Urinary bladder (tissue), 4 donors: ENCODE measurements around the gene C1orf226. TPM values are rescaled to one million over a fixed set of nuclear protein-coding genes. Genes with fewer than 3 reads are reported as not detected.

Experiments used
- DNase-seq: peaks from one replicate; pipeline ENCODE4 v3.0.0-alpha.2; 2015; ENCODE audit errors: extremely low spot score
- H3K27ac ChIP-seq: one replicate; pipeline ENCODE4 v1.5.1; 2013; ENCODE audit warnings: low read depth, mild to moderate bottlenecking, moderate library complexity
- H3K36me3 ChIP-seq: one replicate; pipeline ENCODE4 v1.6.1; 2013; ENCODE audit warnings: mild to moderate bottlenecking, moderate library complexity; ENCODE audit not compliant: insufficient read depth
- H3K4me1 ChIP-seq: one replicate; pipeline ENCODE4 v1.6.1; 2013; ENCODE audit warnings: mild to moderate bottlenecking, moderate library complexity; ENCODE audit not compliant: insufficient read depth
- H3K4me3 ChIP-seq: one replicate; pipeline ENCODE4 v1.5.1; 2013; ENCODE audit warnings: low read depth, low read length
- WGBS: extraction: QIAGEN DNeasy Blood & Tissue Kit; methylation state at CpG from one replicate; pipeline ENCODE4 v1.1.7; 2013; 5-methylcytosine and 5-hydroxymethylcytosine counted together
- polyA plus RNA-seq: library from polyadenylated mRNA; stranded (reverse); fragments of 200-250 nt; gene quantifications from one replicate; pipeline ENCODE4 v1.2.3, GENCODE V29; 2013
- total RNA-seq: library from RNA; depleted of rRNA; stranded (reverse); fragments of >200 nt; gene quantifications from one replicate; pipeline ENCODE4 v1.2.3, GENCODE V29; 2014
- donor health status: healthy with polysubstance abuse.
- donor health status: healthy.

Gene C1orf226
- total and polyA plus RNA-seq, 2 donors, result 1.4 to 2.2 TPM

DNA sequence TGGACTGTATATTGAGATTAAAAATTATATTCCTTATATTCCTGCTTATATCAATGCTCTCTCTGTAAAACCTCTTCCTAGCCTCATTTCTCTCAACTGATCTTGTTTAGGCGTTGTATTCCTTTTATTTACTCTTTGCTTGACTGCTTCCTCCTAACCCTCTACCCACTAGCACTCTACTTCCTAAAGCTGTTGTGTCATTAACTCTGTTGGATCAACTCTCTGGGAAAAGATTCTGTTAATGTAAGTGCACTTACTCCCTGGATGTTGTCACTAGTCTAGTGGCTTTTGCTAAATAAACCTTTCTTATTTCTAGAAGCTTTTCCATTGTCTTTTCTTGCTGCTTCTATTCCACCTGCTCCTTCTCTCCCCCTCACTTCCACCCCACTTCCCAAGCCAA, 11.4 kb upstream of the C1orf226 start:
- no peak for DNase-seq
- WGBS, result 82% methylated on average over 1 of the region's 1 CpG
- no peaks in the 10 kb centered on the region for H3K4me1 ChIP-seq
- H3K4me3 ChIP-seq, result no peak overlapping the region
- no peaks in the 10 kb centered on the region for H3K36me3 ChIP-seq
- no peak overlapping the region for H3K27ac ChIP-seq

DNA sequence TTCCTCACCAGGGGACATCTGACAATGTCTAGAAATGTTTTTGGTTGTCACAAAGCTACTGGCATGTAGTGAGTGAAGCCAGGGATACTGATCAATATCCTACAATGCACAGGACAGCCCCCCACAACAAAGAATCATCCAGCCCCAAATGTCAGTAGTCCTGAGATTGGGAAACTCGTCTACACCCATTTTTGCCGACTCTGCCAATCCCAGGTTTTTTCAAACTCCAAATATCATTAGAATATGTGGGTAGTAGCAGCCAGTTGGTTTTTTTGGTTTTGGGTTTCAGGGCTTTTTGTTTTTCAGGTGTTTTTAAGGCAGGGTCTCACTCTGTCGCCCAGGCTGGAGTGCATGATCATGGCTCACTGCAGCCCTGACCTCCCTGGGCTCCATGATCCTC, 10.8 kb upstream of the C1orf226 start:
- no peak for DNase-seq
- no peak overlapping the region for H3K4me3 ChIP-seq
- no peak overlapping the region for H3K27ac ChIP-seq
- H3K4me1 ChIP-seq, result no peaks in the 10 kb centered on the region
- no peaks in the 10 kb centered on the region for H3K36me3 ChIP-seq
- 99% methylated on average over 3 of the region's 3 CpGs for WGBS

DNA sequence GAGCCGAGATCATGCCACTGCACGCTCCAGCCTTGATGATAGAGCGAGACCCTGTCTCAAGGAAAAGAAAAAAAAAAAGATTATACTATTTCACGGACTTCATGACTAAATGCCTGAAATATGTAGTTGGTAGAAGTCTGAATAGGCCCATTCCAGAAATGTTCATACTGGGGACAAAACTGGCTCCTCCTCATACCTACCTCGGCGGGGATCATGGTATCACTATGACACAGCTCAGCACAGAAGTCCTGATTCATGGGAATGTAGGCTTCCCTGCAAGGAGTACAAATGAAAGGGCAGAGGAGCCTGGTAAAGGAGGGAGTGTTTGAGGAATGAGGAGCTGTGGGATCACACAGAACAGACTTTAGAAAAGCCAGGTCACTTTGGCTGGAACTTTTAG, 9.9 kb upstream of the C1orf226 start:
- no peaks in the 10 kb centered on the region for H3K4me1 ChIP-seq
- H3K36me3 ChIP-seq, result no peaks in the 10 kb centered on the region
- H3K27ac ChIP-seq, result no peak overlapping the region
- H3K4me3 ChIP-seq, result no peak overlapping the region
- WGBS, result 92% methylated on average over 6 of the region's 6 CpGs
- no peak for DNase-seq

GRCh38 chr1:162372159-162373071, 9.1 kb upstream of the C1orf226 start:
- DNase-seq, result no peak
- H3K27ac ChIP-seq, result no peak overlapping the region
- 68% methylated on average over 13 of the region's 13 CpGs for WGBS

DNA sequence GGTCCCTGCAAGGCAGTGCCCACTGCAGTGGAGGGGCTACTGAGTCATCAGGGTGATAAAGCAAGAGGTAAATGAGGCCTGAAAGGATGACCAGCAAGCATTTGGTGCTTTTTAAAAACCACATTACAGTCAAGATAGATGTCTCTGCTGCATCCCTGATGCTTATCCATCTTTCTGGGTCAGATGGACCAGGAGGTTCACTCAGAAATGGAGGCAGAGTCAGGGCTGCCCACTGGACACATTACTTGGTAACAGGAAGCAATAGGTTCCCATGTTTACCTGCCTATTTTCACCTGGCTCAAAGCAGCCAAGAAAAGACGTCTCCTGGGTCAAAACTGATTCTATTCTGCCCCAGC, 8.5 kb upstream of the C1orf226 start:
- Histone ChIP-seq H3K4me1 (no peaks in the 10 kb centered on the region), H3K4me3 (no peak overlapping the region), H3K36me3 (no peaks in the 10 kb centered on the region), H3K27ac (no peak overlapping the region)
- 81% methylated on average over 1 of the region's 1 CpG for WGBS
- no peak for DNase-seq

More at GRCh38 chr1:162372159-162373071, 9.1 kb upstream of the C1orf226 start:
- H3K4me1 ChIP-seq, result no peaks in the 10 kb centered on the region
- no peak overlapping the region for H3K4me3 ChIP-seq
- H3K36me3 ChIP-seq, result no peaks in the 10 kb centered on the region

GRCh38 chr1:162373541-162374260, 7.8 kb upstream of the C1orf226 start:
- H3K4me1 ChIP-seq, result no peaks in the 10 kb centered on the region
- DNase-seq, result no peak
- no peaks in the 10 kb centered on the region for H3K36me3 ChIP-seq
- H3K27ac ChIP-seq, result no peak overlapping the region
- 90% methylated on average over 8 of the region's 8 CpGs for WGBS
- H3K4me3 ChIP-seq, result no peak overlapping the region

DNA sequence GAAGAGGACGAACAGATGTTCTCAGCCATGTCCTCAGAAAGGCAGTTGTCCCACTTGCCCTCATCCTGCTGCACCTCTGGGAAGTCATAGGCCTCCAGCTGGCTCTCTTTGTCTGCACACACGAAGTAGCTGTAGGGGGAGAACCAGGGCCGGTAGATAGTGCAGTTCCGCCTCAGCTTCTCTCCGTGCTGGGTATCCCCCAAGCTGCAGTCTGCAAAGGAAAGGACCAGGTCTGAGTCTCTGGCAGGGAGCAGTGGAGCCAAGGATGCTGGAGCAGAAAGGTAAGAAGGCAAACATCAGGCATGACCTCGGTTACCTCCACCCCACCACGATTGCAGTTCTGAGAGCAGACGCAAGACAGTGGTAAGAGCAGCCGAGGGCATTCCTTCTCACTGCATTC, 7.1 kb upstream of the C1orf226 start:
- no peaks in the 10 kb centered on the region for H3K4me1 ChIP-seq
- no peaks in the 10 kb centered on the region for H3K36me3 ChIP-seq
- H3K4me3 ChIP-seq, result no peak overlapping the region
- no peak for DNase-seq
- H3K27ac ChIP-seq, result no peak overlapping the region
- WGBS, result 88% methylated on average over 9 of the region's 9 CpGs

DNA sequence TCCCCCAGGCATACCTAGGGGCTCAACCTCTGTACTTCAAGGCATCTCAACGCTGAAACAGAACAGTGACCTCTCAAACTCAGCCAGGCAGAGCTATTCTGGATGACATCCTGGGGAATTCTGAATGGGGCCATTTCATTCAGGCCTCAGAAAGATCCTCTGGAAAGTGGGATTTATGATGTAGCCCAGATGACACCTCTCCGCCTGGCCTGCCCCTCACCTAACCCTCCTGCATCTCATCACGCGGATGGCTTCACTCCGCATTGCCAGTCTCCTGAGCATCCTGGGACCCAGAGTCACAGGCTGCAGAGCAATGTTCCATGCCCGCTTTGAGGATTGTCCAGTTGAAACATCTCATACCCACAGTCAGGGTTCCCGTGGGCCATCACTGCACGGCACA, 6.1 kb upstream of the C1orf226 start:
- no peaks in the 10 kb centered on the region for H3K4me1 ChIP-seq
- no peak for DNase-seq
- 86% methylated on average over 8 of the region's 8 CpGs for WGBS
- H3K27ac ChIP-seq, result no peak overlapping the region
- H3K4me3 ChIP-seq, result no peak overlapping the region
- H3K36me3 ChIP-seq, result no peaks in the 10 kb centered on the region

GRCh38 chr1:162376691-162377090, 4.8 kb upstream of the C1orf226 start, which contains the start of gene SPATA46:
SPATA46 (minus strand) TSS chr1:162376854; CDS start chr1:162376790, 64 bp downstream.
- H3K4me3 ChIP-seq, result no peak within 1 kb of the TSS
- no peaks in the 10 kb centered on the region for H3K36me3 ChIP-seq
- WGBS, result 93% methylated on average over 5 of the region's 5 CpGs
- no peak within 1 kb of the TSS for H3K27ac ChIP-seq
- H3K4me1 ChIP-seq, result no peaks in the 10 kb centered on the region
- no peak for DNase-seq

DNA sequence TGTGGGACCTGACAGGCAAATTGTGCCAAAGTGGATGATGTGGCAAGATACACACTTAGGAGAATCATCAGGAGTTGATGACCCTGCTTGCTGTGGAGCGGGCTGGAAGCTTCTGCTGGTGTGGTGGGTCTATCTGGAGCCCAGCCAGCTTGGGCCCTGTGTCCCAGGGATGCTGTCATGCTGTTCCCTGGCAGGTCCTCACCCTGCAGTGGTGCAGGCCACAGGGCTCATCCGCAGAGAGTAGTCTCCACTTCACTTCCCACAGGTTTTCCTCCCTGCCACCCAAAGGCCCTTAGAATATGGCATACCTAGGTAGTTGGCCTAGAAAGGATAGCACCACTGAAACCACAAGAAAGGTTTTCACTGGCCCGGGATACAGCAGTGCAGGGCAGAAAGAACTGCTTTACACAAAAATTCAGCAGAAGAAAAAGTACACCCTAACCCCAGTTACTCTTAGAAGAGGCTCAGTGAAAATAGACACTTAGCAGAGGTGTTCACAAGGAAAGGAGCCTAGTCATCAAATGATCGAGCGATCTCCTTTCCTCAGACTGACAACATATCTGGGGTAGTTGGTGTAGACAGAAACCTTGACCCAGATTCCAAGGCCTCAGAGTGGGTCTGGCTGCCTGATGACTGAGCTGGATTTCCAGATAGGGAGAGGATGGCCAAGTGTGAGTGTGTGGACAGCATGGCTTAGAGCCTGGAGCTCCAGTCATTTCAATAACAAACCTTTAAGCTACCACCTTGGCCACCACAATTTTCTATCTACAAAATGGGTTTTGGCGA, 1.3 kb upstream of the C1orf226 start:
- Histone ChIP-seq H3K36me3 (no peaks in the 10 kb centered on the region), H3K27ac (no peak overlapping the region), H3K4me3 (no peak overlapping the region), H3K4me1 (no peaks in the 10 kb centered on the region)
- DNase-seq, result no peak
- 93% methylated on average over 6 of the region's 6 CpGs for WGBS

DNA sequence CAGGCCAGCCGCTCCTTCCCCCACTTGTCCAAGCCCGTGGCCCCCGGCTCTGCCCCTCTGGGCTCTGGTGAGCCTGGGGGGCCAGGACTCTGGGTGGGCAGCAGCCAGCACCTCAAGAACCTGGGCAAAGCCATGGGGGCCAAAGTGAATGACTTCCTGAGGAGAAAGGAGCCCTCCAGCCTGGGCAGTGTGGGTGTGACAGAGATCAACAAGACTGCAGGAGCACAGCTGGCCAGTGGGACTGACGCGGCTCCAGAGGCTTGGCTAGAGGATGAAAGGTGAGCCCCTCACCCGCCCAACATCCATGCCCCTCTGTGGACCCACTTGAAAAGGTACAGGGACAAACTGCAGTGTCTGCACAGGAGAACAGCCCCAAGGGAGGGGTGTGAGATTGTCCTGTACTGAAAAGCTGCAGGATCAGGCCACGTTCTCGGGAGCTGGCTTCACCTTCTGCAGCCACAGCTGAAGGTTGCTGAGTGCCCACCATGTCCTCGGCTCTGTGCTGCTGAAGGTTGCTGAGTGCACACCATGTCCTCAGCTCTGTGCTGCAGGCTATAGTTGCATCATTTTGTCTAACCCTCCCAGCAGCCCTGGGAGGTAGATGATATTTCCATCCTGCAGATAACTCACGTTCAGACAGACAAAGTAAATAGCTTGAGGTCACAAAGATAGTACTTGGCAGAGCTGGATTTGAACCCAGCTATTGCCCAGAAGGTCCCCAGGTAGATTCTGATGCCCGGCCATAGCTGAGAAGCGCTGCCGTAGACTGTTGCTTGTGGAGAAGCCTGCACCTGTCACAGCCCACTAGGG, 618 bp downstream of the C1orf226 start:
- DNase-seq, result no peak
- Histone ChIP-seq H3K27ac (peak overlapping the region; percentile 60), H3K4me3 (no peak overlapping the region), H3K4me1 (no peaks in the 10 kb centered on the region), H3K36me3 (no peaks in the 10 kb centered on the region)
- 91% methylated on average over 13 of the region's 13 CpGs for WGBS

DNA sequence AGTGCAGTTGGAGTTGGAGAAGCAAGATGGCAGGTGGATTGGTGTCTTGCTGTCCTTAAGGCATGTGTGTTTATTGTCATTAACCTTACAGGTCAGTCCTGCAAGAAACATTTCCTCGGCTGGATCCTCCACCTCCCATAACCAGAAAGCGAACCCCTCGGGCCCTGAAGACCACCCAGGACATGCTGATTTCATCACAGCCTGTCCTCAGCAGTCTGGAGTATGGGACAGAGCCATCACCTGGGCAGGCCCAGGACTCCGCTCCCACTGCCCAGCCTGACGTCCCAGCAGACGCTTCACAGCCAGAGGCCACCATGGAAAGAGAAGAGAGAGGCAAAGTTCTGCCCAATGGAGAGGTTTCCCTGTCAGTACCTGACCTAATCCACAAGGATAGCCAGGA, 1.6 kb downstream of the C1orf226 start:
- H3K27ac ChIP-seq, result no peak overlapping the region
- H3K4me1 ChIP-seq, result no peaks in the 10 kb centered on the region
- H3K36me3 ChIP-seq, result no peaks in the 10 kb centered on the region
- no peak for DNase-seq
- no peak overlapping the region for H3K4me3 ChIP-seq
- 93% methylated on average over 6 of the region's 6 CpGs for WGBS

DNA sequence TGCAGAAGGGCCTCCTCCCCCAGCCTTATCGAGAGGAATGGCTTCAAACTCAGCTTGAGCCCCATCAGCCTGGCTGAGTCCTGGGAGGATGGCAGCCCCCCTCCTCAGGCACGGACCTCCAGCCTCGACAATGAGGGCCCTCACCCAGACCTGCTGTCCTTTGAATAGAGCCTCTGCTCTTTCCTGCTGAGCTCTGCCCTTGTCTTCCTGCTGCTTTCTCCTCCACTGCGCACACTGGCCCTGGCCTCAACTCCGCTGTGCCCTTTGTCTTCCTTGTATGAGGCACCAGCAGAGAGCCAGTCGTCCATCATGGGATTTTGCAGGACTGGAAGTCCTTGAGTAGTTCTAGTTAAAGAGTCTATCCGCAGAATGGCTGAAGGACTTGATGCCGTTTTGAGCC, 2.0 kb downstream of the C1orf226 start:
- H3K4me1 ChIP-seq, result no peaks in the 10 kb centered on the region
- DNase-seq, result no peak
- WGBS, result 92% methylated on average over 8 of the region's 8 CpGs
- no peak overlapping the region for H3K27ac ChIP-seq
- no peak overlapping the region for H3K4me3 ChIP-seq
- no peaks in the 10 kb centered on the region for H3K36me3 ChIP-seq
